Thyroid gland (tissue), 4 donors: ENCODE data around the gene PTPA.

Experiments
- POLR2A ChIP-seq, 2 donors: fragments of 450-650 bp; IDR thresholded peaks; one replicate each; pipeline ENCODE4 v1.6.1; 2017; ENCODE audit warnings: antibody characterized with exemption in 2 of 2, mild to moderate bottlenecking in 2 of 2, moderate library complexity in 1 of 2
- TF ChIP-seq, protein P1 (sequence below), 6 experiments: fragments of 200-600 bp in 3 of 6; fragments of 450-650 bp in 3 of 6; sonication (generic) in 3 of 6; IDR thresholded peaks; one replicate each; pipeline ENCODE4 v1.5.1; 2016 to 2019; ENCODE audit warnings: antibody characterized with exemption in 6 of 6, mild to moderate bottlenecking in 2 of 6, inconsistent platforms in 1 of 6, moderate library complexity in 1 of 6

DNA sequence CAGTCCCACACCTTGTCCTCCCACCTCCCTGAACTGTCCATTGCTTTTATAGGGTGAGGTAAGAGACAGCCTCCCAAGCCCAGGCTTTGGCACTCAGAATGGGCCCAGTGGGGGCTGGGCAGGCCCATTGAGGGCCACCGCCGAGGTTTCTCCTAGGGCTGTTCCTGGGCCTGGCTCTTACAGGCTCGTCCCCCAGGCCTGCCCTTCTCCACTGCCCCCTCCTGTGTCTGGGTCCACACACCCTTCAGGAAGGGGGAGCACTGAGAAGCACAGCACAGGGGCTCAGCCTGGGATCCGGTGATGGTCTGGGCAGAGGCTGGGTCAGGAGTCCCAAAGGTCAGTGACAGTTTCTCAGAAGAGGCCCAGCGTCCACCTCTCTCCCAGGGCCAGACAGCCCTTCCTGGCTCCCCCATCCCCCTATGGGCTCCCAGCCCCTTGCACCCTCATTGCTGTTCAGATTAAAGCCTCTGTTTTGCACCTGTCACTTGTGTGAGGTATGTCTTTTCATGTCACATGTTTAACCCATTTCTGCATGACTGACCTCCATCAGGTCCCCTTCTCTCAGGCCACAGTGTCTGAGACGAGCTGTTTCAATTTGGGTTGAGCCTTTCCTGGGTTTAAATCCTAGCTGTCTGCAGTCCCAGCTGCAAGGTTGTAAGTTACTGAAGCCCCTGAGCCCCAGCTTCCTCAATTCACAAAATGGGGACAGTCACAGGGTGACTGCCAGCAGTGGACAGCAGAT lies 37.4 kb downstream of the PTPA start:
- TF ChIP-seq, protein P1, sequence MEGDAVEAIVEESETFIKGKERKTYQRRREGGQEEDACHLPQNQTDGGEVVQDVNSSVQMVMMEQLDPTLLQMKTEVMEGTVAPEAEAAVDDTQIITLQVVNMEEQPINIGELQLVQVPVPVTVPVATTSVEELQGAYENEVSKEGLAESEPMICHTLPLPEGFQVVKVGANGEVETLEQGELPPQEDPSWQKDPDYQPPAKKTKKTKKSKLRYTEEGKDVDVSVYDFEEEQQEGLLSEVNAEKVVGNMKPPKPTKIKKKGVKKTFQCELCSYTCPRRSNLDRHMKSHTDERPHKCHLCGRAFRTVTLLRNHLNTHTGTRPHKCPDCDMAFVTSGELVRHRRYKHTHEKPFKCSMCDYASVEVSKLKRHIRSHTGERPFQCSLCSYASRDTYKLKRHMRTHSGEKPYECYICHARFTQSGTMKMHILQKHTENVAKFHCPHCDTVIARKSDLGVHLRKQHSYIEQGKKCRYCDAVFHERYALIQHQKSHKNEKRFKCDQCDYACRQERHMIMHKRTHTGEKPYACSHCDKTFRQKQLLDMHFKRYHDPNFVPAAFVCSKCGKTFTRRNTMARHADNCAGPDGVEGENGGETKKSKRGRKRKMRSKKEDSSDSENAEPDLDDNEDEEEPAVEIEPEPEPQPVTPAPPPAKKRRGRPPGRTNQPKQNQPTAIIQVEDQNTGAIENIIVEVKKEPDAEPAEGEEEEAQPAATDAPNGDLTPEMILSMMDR (IDR thresholded peaks at IDR 0.05) = no peak
- TF ChIP-seq POLR2A (IDR thresholded peaks at IDR 0.05) = no peak
